Measurements from ENCODE around the gene TBC1D3B.
"Not testable (repeated sequence)": the region's sequence is repeated elsewhere in the genome, so short reads cannot be mapped to it uniquely, and the experiment has no call there.

The TBC1D3B gene

DNA sequence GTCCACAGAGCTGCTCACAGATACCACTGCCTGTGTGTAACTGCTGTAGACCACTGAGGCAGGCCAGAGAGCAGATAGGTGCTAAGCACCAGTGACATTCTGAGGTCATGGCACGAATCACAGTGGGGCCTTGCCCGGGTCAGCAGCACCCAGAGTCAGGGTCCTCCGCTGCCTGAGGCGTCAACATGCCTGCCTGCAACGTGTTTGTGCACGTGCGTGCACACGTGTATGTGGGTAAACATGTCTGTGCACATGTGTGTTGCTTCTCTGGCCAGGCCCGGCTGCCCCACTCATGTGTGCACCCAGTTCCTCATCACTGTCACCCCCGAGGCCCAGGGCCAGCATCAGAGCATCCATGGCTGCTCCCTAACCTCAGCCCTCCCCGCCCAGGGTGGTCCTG lies at the start of gene TBC1D3B:
Gene TBC1D3B (minus strand): TSS at position 101 of the 400 bp plus-strand sequence. CDS start 1,586 bp downstream, outside the sequence.
- not testable (repeated sequence) for H3K4me1 ChIP-seq (ENCODE audit: insufficient read depth, low read length); H3K9me3 ChIP-seq (ENCODE audit: low read length); H3K4me3 ChIP-seq (ENCODE audit: low read depth in 1 of 2, low read length in 2 of 2); H3K27me3 ChIP-seq (ENCODE audit: control insufficient read depth in 1 of 2, insufficient read depth in 2 of 2, low read length in 2 of 2); H3K36me3 ChIP-seq (ENCODE audit: insufficient read depth, low read length); H3K27ac ChIP-seq (ENCODE audit: low read depth, low read length); H3K9ac ChIP-seq (ENCODE audit: low read length)

DNA sequence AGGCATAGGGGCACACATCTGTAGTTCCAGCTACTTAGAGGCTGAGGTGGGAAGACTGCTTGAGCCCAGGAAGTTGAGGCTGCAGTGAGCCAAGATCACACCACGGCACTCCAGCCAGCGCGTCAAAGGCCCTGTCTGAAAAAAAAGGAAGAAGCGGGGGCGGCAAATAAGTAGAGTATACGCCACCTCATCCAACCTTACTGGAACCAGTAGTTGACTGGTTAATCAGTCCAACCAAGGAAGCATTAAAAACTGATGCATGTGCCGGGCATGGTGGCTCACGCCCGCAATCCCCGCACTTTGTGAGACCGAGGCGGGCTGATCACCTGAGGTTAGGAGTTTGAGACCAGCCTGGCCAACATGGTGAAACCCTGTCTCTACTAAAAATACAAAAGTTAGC lies 46.5 kb upstream of the TBC1D3B start:
- H3K27ac ChIP-seq (ENCODE audit: low read depth, low read length); H3K4me3 ChIP-seq (ENCODE audit: low read depth in 1 of 2, low read length in 2 of 2); H3K9ac ChIP-seq (ENCODE audit: low read length); H3K27me3 ChIP-seq (ENCODE audit: control insufficient read depth in 1 of 2, insufficient read depth in 2 of 2, low read length in 2 of 2); H3K4me1 ChIP-seq (ENCODE audit: insufficient read depth, low read length); H3K9me3 ChIP-seq (ENCODE audit: low read length); H3K36me3 ChIP-seq (ENCODE audit: insufficient read depth, low read length): not testable (repeated sequence)

DNA sequence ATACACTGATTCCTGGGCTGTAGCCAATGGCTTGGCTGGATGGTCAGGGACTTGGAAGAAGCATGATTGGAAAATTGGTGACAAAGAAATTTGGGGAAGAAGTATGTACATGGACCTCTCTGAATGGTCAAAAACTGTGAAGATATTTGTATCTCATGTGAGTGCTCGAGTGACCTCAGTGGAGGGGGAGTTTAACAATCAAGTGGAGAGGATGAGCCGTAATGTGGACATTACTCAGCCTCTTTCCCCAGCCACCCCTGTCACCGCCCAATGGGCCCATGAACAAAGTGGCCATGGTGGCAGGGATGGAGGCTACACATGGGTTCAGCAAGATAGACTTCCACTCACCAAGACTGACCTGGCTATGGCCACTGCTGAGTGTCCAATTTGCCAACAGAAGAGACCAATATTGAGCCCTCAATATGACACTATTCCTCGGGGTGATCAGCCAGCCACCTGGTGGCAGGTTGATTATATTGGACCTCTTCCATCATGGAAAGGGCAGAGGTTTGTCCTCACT lies 45.2 kb upstream of the TBC1D3B start:
- not testable (repeated sequence) for H3K9me3 ChIP-seq (ENCODE audit: low read length); H3K4me1 ChIP-seq (ENCODE audit: insufficient read depth, low read length); H3K27ac ChIP-seq (ENCODE audit: low read depth, low read length); H3K4me3 ChIP-seq (ENCODE audit: low read depth in 1 of 2, low read length in 2 of 2); H3K36me3 ChIP-seq (ENCODE audit: insufficient read depth, low read length); H3K9ac ChIP-seq (ENCODE audit: low read length); H3K27me3 ChIP-seq (ENCODE audit: control insufficient read depth in 1 of 2, insufficient read depth in 2 of 2, low read length in 2 of 2)

DNA sequence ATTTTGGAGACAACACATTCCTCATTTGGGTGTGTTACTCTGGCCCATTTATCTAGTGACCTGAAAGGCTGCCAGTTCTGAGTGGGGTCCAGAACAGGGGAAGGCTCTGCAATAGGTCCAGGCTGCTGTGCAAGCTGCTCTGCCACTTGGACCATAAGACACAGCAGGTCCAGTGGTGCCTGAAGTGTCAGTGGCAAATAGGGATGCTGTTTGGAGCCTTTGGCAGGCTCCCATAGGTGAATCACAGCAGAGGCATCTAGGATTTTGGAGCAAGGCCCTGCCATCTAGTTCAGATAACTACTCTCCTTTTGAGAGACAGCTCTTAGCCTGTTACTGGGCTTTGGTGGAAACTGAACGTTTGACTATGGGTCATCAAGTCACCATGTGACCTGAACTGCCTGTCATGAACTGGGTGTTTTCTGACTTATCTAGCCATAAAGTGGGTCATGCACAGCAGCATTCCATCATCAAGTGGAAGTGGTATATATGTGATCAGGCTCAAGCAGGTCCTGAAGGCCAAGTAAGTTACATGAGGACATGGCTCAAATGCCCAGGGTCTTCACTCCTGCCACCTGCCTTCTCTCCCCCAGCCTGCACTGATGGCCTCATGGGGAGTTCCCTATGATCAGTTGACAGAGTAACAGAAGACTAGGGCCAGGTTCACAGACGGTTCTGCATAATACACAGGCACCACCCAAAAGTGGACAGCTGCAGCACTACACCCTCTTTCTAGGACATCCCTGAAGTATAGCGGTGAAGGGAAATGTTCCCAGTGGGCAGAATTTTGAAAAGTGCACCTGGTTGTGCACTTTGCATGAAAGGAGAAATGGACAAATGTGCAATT lies 44.5 kb upstream of the TBC1D3B start:
- not testable (repeated sequence) for H3K27ac ChIP-seq (ENCODE audit: low read depth, low read length); H3K9me3 ChIP-seq (ENCODE audit: low read length); H3K36me3 ChIP-seq (ENCODE audit: insufficient read depth, low read length); H3K27me3 ChIP-seq (ENCODE audit: control insufficient read depth in 1 of 2, insufficient read depth in 2 of 2, low read length in 2 of 2); H3K4me1 ChIP-seq (ENCODE audit: insufficient read depth, low read length); H3K9ac ChIP-seq (ENCODE audit: low read length); H3K4me3 ChIP-seq (ENCODE audit: low read depth in 1 of 2, low read length in 2 of 2)

- not testable (repeated sequence) for H3K9ac ChIP-seq (ENCODE audit: low read length); H3K27me3 ChIP-seq (ENCODE audit: control insufficient read depth in 1 of 2, insufficient read depth in 2 of 2, low read length in 2 of 2); H3K36me3 ChIP-seq (ENCODE audit: insufficient read depth, low read length); H3K4me3 ChIP-seq (ENCODE audit: low read depth in 1 of 2, low read length in 2 of 2); H3K4me1 ChIP-seq (ENCODE audit: insufficient read depth, low read length); H3K27ac ChIP-seq (ENCODE audit: low read depth, low read length); H3K9me3 ChIP-seq (ENCODE audit: low read length)
Measured at GRCh38 chr17:36219556-36219955, 43.1 kb upstream of the TBC1D3B start.

- H3K27me3 ChIP-seq (ENCODE audit: control insufficient read depth in 1 of 2, insufficient read depth in 2 of 2, low read length in 2 of 2); H3K4me1 ChIP-seq (ENCODE audit: insufficient read depth, low read length); H3K9me3 ChIP-seq (ENCODE audit: low read length); H3K36me3 ChIP-seq (ENCODE audit: insufficient read depth, low read length); H3K27ac ChIP-seq (ENCODE audit: low read depth, low read length); H3K4me3 ChIP-seq (ENCODE audit: low read depth in 1 of 2, low read length in 2 of 2); H3K9ac ChIP-seq (ENCODE audit: low read length): not testable (repeated sequence)
Measured at GRCh38 chr17:36215406-36216308, 39.2 kb upstream of the TBC1D3B start.

DNA sequence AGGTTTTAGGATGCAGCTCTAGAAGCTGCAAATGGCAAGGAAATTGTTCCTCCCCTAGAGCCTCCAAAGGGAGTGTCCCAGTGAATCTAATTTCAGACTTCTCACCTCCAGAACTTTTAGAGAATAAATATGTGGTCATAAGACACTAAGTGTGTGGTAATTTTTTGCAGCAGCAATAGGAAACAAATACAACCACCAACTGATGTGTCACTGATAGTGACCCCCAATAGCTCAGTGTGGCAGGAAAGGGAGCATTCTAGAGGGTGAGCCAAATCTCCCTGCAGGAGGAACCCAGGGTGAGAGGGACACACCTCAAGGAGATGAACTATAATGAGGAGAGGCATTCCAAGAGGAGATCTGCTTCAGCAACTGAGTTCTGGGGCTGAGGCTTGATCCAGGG lies 38.5 kb upstream of the TBC1D3B start:
- no peak overlapping the region for H3K9ac ChIP-seq (ENCODE audit: low read length)
- H3K4me1 ChIP-seq (ENCODE audit: insufficient read depth, low read length): no peaks in the 10 kb centered on the region
- no peaks in the 10 kb centered on the region for H3K9me3 ChIP-seq (ENCODE audit: low read length)
- no peaks in the 10 kb centered on the region for H3K36me3 ChIP-seq (ENCODE audit: insufficient read depth, low read length)
- no peak overlapping the region for H3K27ac ChIP-seq (ENCODE audit: low read depth, low read length)
- no peak overlapping the region for H3K4me3 ChIP-seq (ENCODE audit: low read depth in 1 of 2, low read length in 2 of 2)
- H3K27me3 ChIP-seq (ENCODE audit: control insufficient read depth in 1 of 2, insufficient read depth in 2 of 2, low read length in 2 of 2): no peaks in the 10 kb centered on the region

DNA sequence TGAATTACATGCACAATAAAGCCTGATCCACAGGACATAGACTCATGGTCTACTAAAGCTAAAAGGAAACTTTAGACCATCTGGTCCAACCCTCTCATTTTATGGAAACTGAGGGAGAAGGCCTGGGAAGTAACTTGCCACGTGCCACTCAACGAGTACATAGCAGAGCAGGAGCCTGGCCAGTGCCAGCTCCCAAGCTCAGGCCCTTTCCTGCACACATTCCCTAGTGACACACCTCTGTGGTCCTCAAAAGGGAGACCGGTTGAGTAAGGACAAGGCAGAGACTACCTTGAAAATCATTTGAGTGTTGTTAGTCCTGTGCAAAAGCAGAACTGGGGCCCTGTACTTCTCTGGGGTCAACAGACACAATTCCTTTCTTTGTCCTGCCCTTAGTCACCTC lies 37.3 kb upstream of the TBC1D3B start:
- Histone ChIP-seq H3K27ac (ENCODE audit: low read depth, low read length) (no peak overlapping the region), H3K4me3 (ENCODE audit: low read depth in 1 of 2, low read length in 2 of 2) (no peak overlapping the region), H3K4me1 (ENCODE audit: insufficient read depth, low read length) (no peaks in the 10 kb centered on the region), H3K9ac (ENCODE audit: low read length) (no peak overlapping the region), H3K27me3 (ENCODE audit: control insufficient read depth in 1 of 2, insufficient read depth in 2 of 2, low read length in 2 of 2) (no peaks in the 10 kb centered on the region), H3K9me3 (ENCODE audit: low read length) (no peaks in the 10 kb centered on the region), H3K36me3 (ENCODE audit: insufficient read depth, low read length) (no peaks in the 10 kb centered on the region)

DNA sequence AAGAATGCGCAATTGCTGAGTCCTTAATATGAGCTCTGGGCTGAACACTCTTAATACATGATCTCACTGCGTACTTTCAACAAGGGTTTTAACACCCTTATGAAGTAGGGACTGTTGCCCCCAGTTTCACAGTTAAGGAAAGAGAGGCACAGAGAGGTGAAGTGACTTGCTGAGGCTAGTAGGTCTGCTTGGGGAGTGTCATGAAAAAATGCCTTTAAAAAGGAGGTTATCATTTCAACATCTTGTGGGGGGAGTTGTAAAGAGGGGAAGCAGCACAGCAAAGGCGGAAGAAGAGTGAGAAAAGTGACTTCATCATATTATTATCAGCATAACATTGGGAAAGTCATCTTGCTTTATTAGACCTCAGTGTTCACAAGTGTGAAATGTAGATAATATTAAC lies 36.5 kb upstream of the TBC1D3B start:
- Histone ChIP-seq H3K4me3 (ENCODE audit: low read depth in 1 of 2, low read length in 2 of 2) (no peak overlapping the region), H3K9me3 (ENCODE audit: low read length) (no peaks in the 10 kb centered on the region), H3K27me3 (ENCODE audit: control insufficient read depth in 1 of 2, insufficient read depth in 2 of 2, low read length in 2 of 2) (no peaks in the 10 kb centered on the region), H3K27ac (ENCODE audit: low read depth, low read length) (no peak overlapping the region), H3K9ac (ENCODE audit: low read length) (no peak overlapping the region), H3K4me1 (ENCODE audit: insufficient read depth, low read length) (no peaks in the 10 kb centered on the region), H3K36me3 (ENCODE audit: insufficient read depth, low read length) (no peaks in the 10 kb centered on the region)

GRCh38 chr17:36212272-36212605 lies 35.8 kb upstream of the TBC1D3B start:
- Histone ChIP-seq H3K4me1 (ENCODE audit: insufficient read depth, low read length) (no peaks in the 10 kb centered on the region), H3K4me3 (ENCODE audit: low read depth in 1 of 2, low read length in 2 of 2) (no peak overlapping the region), H3K27ac (ENCODE audit: low read depth, low read length) (no peak overlapping the region), H3K27me3 (ENCODE audit: control insufficient read depth in 1 of 2, insufficient read depth in 2 of 2, low read length in 2 of 2) (no peaks in the 10 kb centered on the region), H3K9me3 (ENCODE audit: low read length) (no peaks in the 10 kb centered on the region), H3K9ac (ENCODE audit: low read length) (no peak overlapping the region), H3K36me3 (ENCODE audit: insufficient read depth, low read length) (no peaks in the 10 kb centered on the region)

DNA sequence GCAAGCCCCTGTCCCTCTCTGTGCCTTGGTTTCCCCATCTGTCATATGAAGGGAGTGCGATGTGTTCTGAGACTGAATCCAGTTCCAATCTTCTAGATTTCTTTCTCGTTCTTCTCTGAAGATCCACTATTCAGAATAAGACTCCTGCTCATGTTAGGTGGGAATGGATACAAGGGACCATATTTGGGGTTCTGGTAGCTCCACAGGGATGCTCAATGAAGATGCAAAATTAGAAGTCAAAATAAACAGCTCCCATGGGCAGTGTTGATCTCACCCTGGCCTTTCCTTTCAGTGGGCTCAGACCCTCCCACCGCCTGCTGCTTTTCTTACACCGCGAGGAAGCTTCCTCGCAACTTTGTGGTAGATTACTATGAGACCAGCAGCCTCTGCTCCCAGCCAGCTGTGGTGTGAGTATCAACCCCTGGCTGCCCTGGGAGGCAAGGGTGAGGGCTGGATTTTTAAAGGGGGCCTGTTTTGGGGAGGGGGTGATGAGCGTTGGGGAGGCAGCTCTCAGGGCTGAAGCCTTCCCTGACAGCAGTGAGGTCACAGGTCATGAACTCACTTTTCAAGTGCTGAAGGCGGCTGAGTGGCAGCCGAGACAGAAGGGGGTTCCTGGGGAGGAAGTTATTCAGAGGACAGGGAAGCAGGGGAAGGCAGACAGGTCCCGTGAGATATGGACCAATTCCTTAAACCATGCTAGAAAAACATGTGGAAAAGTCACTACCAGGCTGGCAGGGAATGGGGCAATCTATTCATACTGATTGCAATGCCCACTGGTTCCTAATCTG lies 35.2 kb upstream of the TBC1D3B start:
- H3K27ac ChIP-seq (ENCODE audit: low read depth, low read length); H3K9me3 ChIP-seq (ENCODE audit: low read length); H3K4me1 ChIP-seq (ENCODE audit: insufficient read depth, low read length): not testable (repeated sequence)

More for the DNA sequence above, 35.2 kb upstream of the TBC1D3B start:
- H3K4me3 ChIP-seq (ENCODE audit: low read depth in 1 of 2, low read length in 2 of 2); H3K27me3 ChIP-seq (ENCODE audit: control insufficient read depth in 1 of 2, insufficient read depth in 2 of 2, low read length in 2 of 2); H3K36me3 ChIP-seq (ENCODE audit: insufficient read depth, low read length); H3K9ac ChIP-seq (ENCODE audit: low read length): not testable (repeated sequence)
